Adrenal gland (tissue), 5 donors: ENCODE results near the gene TXLNA.

Experiments used
- POLR2A ChIP-seq, 2 donors: fragments of 450-650 bp; IDR thresholded peaks; one replicate each; pipeline ENCODE4 v1.6.1; 2017; ENCODE audit warnings: antibody characterized with exemption in 2 of 2, mild to moderate bottlenecking in 2 of 2, moderate library complexity in 1 of 2
- TF ChIP-seq, protein P1 (sequence below), 6 experiments: fragments of 450-650 bp in 4 of 6; fragments of 200-600 bp in 2 of 6; sonication (generic) in 1 of 6; IDR thresholded peaks; 1 replicate in 5 of 6; 2 replicates in 1 of 6; pipeline versions ENCODE4 v1.5.1 to v1.8.0; 2016 to 2021; ENCODE audit warnings: antibody characterized with exemption in 6 of 6, mild to moderate bottlenecking in 2 of 6, moderate library complexity in 1 of 6
- donor health status: DM: no; HTN: no; CAD: no.

DNA sequence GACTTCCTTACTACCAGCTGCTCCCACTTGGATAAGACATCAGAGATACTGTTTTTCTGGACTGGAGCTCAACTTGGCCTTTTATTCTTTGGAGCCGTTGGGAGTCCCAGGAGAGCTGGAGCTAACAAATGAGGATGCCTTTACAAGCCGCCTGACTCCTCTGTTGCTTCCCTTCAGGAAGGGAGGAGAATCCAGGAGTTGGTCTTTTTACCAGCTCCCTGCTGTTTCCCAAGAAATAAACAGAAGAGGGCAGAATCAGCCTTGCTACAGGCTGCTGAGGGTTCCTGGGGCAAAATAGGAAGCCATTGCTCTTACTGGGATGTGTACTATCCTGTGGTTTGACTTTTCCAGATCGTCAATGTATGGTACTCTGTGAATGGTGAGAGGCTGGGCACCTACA lies 44.2 kb downstream of the TXLNA start:
- TF ChIP-seq POLR2A (IDR thresholded peaks at IDR 0.05), result no peak
- TF ChIP-seq, protein P1, sequence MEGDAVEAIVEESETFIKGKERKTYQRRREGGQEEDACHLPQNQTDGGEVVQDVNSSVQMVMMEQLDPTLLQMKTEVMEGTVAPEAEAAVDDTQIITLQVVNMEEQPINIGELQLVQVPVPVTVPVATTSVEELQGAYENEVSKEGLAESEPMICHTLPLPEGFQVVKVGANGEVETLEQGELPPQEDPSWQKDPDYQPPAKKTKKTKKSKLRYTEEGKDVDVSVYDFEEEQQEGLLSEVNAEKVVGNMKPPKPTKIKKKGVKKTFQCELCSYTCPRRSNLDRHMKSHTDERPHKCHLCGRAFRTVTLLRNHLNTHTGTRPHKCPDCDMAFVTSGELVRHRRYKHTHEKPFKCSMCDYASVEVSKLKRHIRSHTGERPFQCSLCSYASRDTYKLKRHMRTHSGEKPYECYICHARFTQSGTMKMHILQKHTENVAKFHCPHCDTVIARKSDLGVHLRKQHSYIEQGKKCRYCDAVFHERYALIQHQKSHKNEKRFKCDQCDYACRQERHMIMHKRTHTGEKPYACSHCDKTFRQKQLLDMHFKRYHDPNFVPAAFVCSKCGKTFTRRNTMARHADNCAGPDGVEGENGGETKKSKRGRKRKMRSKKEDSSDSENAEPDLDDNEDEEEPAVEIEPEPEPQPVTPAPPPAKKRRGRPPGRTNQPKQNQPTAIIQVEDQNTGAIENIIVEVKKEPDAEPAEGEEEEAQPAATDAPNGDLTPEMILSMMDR (IDR thresholded peaks at IDR 0.05), result no peak
